B cell (primary cell): Measurements from ENCODE around the gene METTL5. TPM values are rescaled to one million over a fixed set of nuclear protein-coding genes. Genes with fewer than 3 reads are reported as not detected.

Experiments
- ATAC-seq: fragments of 200-7000 bp; cut with Tn5 transposase; one replicate; pipeline ENCODE4 v1.10.0; 2021; ENCODE audit warnings: low read depth, mild to moderate bottlenecking, moderate number of reproducible peaks, moderate library complexity
- CTCF ChIA-PET: fragments of 350-600 bp; sonication (Branson Sonifier 250); formaldehyde crosslinking; loops from one replicate; lab custom pipeline; 2021; ENCODE audit warnings: antibody characterized with exemption, inconsistent platforms; lab: Charles Lee
- POLR2A ChIA-PET: fragments of 350-600 bp; sonication (Branson Sonifier 250); formaldehyde crosslinking; loops from one replicate; lab custom pipeline; 2021; ENCODE audit warnings: antibody characterized with exemption; lab: Charles Lee
- DNase-seq: peaks from one replicate; pipeline ENCODE4 v3.0.0; 2013
- H2AFZ ChIP-seq: 2 replicates; pipeline ENCODE4 v1.6.1; 2012; ENCODE audit warnings: mild to moderate bottlenecking, low read depth, low read length; ENCODE audit not compliant: insufficient read depth, poor library complexity, severe bottlenecking
- H3K27ac ChIP-seq, 2 donors: 1 replicate in 1 of 2; 2 replicates in 1 of 2; pipeline ENCODE4 v1.5.1; 2012 to 2013; ENCODE audit warnings: low read length in 2 of 2, mild to moderate bottlenecking in 2 of 2, moderate library complexity in 1 of 2
- H3K27me3 ChIP-seq, 4 experiments: fragments of 200-600 bp in 1 of 4; sonication (generic) in 1 of 4; replicated peaks in 1 of 4; 1 replicate in 2 of 4; 2 replicates in 2 of 4; pipeline versions ENCODE4 v1.6.1 to v1.7.0; 2013 to 2016; ENCODE audit warnings: low read length in 3 of 4, mild to moderate bottlenecking in 2 of 4, mixed read lengths in 1 of 4, moderate library complexity in 1 of 4; ENCODE audit not compliant: insufficient read depth in 4 of 4, control insufficient read depth in 3 of 4; ENCODE audit errors: control extremely low read depth in 1 of 4
- H3K36me3 ChIP-seq, 2 experiments: replicated peaks in 1 of 2; 1 replicate in 1 of 2; 2 replicates in 1 of 2; pipeline versions ENCODE4 v1.6.1 to v1.7.1; 2013; ENCODE audit warnings: low read length in 1 of 2; ENCODE audit not compliant: insufficient read depth in 2 of 2, control insufficient read depth in 1 of 2; ENCODE audit errors: control extremely low read depth in 1 of 2, extremely low read depth in 1 of 2
- H3K4me1 ChIP-seq, 2 donors: fragments of 200-600 bp in 1 of 2; sonication (generic) in 1 of 2; 1 replicate in 1 of 2; 2 replicates in 1 of 2; pipeline versions ENCODE4 v1.5.1 to v1.6.1; 2013 to 2017; ENCODE audit warnings: low read length in 2 of 2; ENCODE audit not compliant: control insufficient read depth in 2 of 2, insufficient read depth in 2 of 2
- H3K4me2 ChIP-seq: replicated peaks from 2 replicates; pipeline ENCODE3; 2012; ENCODE audit warnings: mild to moderate bottlenecking, low read depth, low read length; ENCODE audit not compliant: poor library complexity, severe bottlenecking
- H3K4me3 ChIP-seq, 5 experiments: fragments of 200-600 bp in 1 of 5; sonication (generic) in 1 of 5; 1 replicate in 3 of 5; 2 replicates in 2 of 5; pipeline versions ENCODE4 v1.5.1 to v1.7.0; 2011 to 2016; ENCODE audit warnings: low read length in 4 of 5, mild to moderate bottlenecking in 4 of 5, low read depth in 2 of 5, control low read depth in 1 of 5, moderate library complexity in 1 of 5; ENCODE audit not compliant: insufficient read depth in 1 of 5; ENCODE audit errors: control extremely low read depth in 1 of 5, extremely low read depth in 1 of 5
- H3K79me2 ChIP-seq: fragments of 200-600 bp; sonication (generic); one replicate; pipeline ENCODE4 v1.6.0; 2016; ENCODE audit warnings: low read length; ENCODE audit not compliant: control insufficient read depth, insufficient read depth
- H3K9ac ChIP-seq: fragments of 200-600 bp; sonication (generic); 2 replicates; pipeline ENCODE4 v1.6.1; 2017; ENCODE audit warnings: mild to moderate bottlenecking, low read length, moderate library complexity
- H3K9me3 ChIP-seq, 3 donors: one replicate each; pipeline versions ENCODE4 v1.6.1 to v1.7.1; 2013; ENCODE audit warnings: low read length in 2 of 3; ENCODE audit not compliant: control insufficient read depth in 2 of 3, insufficient read depth in 1 of 3; ENCODE audit errors: control extremely low read depth in 1 of 3
- H4K20me1 ChIP-seq: 2 replicates; pipeline ENCODE4 v1.6.0; 2012; ENCODE audit warnings: mild to moderate bottlenecking, low read length; ENCODE audit not compliant: insufficient read depth, control insufficient read depth, poor library complexity, severe bottlenecking
- H3K27ac Mint-ChIP-seq: one replicate; pipeline ENCODE4 v1.8.0; 2021; ENCODE audit warnings: mixed read lengths
- H3K27me3 Mint-ChIP-seq: one replicate; pipeline ENCODE4 v1.8.0; 2021; ENCODE audit warnings: mixed read lengths
- H3K4me1 Mint-ChIP-seq: one replicate; pipeline ENCODE4 v1.8.0; 2021; ENCODE audit warnings: mixed read lengths
- H3K4me3 Mint-ChIP-seq: one replicate; pipeline ENCODE4 v1.8.0; 2021; ENCODE audit warnings: mixed read lengths
- H3K9me3 Mint-ChIP-seq: one replicate; pipeline ENCODE4 v1.8.0; 2022; ENCODE audit warnings: mixed read lengths; ENCODE audit not compliant: insufficient read depth
- CTCF ChIP-seq: fragments of 200-600 bp; IDR thresholded peaks from one replicate; pipeline ENCODE4 v1.8.0; 2022; ENCODE audit warnings: antibody characterized with exemption, mild to moderate bottlenecking
- EZH2 ChIP-seq: IDR thresholded peaks from 2 replicates; pipeline ENCODE4 v1.6.1; 2012; ENCODE audit warnings: borderline replicate concordance, low read depth, mild to moderate bottlenecking, moderate library complexity, low read length; ENCODE audit not compliant: insufficient read depth, poor library complexity, severe bottlenecking
- WGBS: methylation state at CpG from one replicate; pipeline ENCODE4 v1.1.5; 2013; ENCODE audit warnings: missing lambda C conversion rate; ENCODE audit not compliant: insufficient coverage; 5-methylcytosine and 5-hydroxymethylcytosine counted together
- intact Hi-C: fragments of 100-400 bp; cut with micrococcal nuclease; formaldehyde crosslinking; loops from one replicate; pipeline ENCODE4 v1.10.0; 2022
- polyA plus RNA-seq: library from polyadenylated mRNA; depleted of rRNA; stranded (reverse); fragments of >200 nt; gene quantifications from 2 replicates; pipeline ENCODE4 v1.2.3, GENCODE V29; 2012
- total RNA-seq, 2 donors: library from RNA; stranded (reverse); fragments of 120-200 nt in 1 of 2; gene quantifications; 1 replicate in 1 of 2; 2 replicates in 1 of 2; pipeline versions ENCODE4 v1.2.3 to v1.2.4, GENCODE V29; 2013 to 2022

METTL5 gene
- total and polyA plus RNA-seq, 2 donors (not counting 1 experiment from before 2014, with no cell fraction given) = 12.7 to 36.4 TPM

- Histone ChIP-seq H3K27ac (no peak overlapping the region), H4K20me1 (peaks cover 47% of the 10 kb centered on the region), H3K79me2 (peaks cover 81% of the 10 kb centered on the region), H3K9me3 (no peaks in the 10 kb centered on the region), H3K4me1 (no peaks in the 10 kb centered on the region), H3K36me3 (peaks cover 0 to 3% of the 10 kb centered on the region in 2 experiments), H3K27me3 (no peaks in the 10 kb centered on the region), H2AFZ (no peak overlapping the region), H3K4me2 (no peak overlapping the region), H3K9ac (no peak overlapping the region), H3K4me3 (no peak overlapping the region)
- Mint-ChIP-seq H3K27ac (no peak overlapping the region), H3K9me3 (no peaks in the 10 kb centered on the region), H3K4me3 (no peak overlapping the region), H3K27me3 (no peaks in the 10 kb centered on the region), H3K4me1 (peaks cover 8% of the 10 kb centered on the region)
- intact Hi-C loops = no loop called here
- CTCF ChIA-PET = no interaction called here
- ATAC-seq (no peak), DNase-seq (no peak)
- WGBS = 100% methylated on average over 2 of the region's 2 CpGs
- TF ChIP-seq CTCF (no peak), EZH2 (no peak)
- POLR2A ChIA-PET = no interaction called here
Measured at GRCh38 chr2:169840747-169841142, 16.0 kb upstream of the METTL5 start.

- ATAC-seq (no peak), DNase-seq (no peak)
- 97% methylated on average over 9 of the region's 10 CpGs for WGBS
- ChIA-PET POLR2A (no interaction called here), CTCF (no interaction called here)
- Histone ChIP-seq H3K4me2 (no peak overlapping the region), H2AFZ (no peak overlapping the region), H3K36me3 (peaks cover 0 to 3% of the 10 kb centered on the region in 2 experiments), H3K9me3 (no peaks in the 10 kb centered on the region), H3K27ac (no peak overlapping the region), H3K4me1 (no peaks in the 10 kb centered on the region), H3K79me2 (peaks cover 81% of the 10 kb centered on the region), H4K20me1 (peaks cover 47% of the 10 kb centered on the region), H3K9ac (no peak overlapping the region), H3K27me3 (no peaks in the 10 kb centered on the region), H3K4me3 (no peak overlapping the region)
- intact Hi-C loops = no loop called here
- H3K4me3 Mint-ChIP-seq = no peak overlapping the region
- H3K27ac Mint-ChIP-seq = no peak overlapping the region
- H3K27me3 Mint-ChIP-seq = no peaks in the 10 kb centered on the region
- H3K4me1 Mint-ChIP-seq = peaks cover 8% of the 10 kb centered on the region
- no peaks in the 10 kb centered on the region for H3K9me3 Mint-ChIP-seq
- TF ChIP-seq CTCF (no peak), EZH2 (no peak)
Measured at GRCh38 chr2:169839954-169840746, 15.4 kb upstream of the METTL5 start.
